Endometrium (tissue), 2 donors: ENCODE data around the gene HOXB5.

ENCODE experiments used
- FAIRE-seq: peaks from 2 replicates; lab custom pipeline; 2012; peaks lifted over from hg19 to GRCh38; lab: Jason Lieb, UNC
- donor health status: control.
- donor health status: control.

Gene HOXB5

DNA sequence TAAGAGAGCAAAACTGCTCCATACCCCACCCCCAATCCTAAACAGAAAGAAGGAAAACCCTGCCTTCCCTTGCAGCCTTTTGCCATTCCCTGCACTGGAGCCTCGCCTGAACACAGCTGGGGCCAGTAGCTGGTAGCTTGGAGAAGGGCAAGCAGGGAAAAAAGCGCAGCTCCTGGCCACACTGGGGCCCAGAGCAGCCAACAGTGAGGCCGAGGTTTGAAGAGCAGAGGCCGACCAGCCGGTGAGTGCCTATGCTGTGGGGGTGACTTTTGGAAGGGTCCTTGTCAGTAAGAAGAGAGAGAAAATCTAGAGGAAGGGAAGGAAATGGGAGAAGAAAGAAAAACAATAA lies 35.8 kb upstream of the HOXB5 start:
- no peak for FAIRE-seq

DNA sequence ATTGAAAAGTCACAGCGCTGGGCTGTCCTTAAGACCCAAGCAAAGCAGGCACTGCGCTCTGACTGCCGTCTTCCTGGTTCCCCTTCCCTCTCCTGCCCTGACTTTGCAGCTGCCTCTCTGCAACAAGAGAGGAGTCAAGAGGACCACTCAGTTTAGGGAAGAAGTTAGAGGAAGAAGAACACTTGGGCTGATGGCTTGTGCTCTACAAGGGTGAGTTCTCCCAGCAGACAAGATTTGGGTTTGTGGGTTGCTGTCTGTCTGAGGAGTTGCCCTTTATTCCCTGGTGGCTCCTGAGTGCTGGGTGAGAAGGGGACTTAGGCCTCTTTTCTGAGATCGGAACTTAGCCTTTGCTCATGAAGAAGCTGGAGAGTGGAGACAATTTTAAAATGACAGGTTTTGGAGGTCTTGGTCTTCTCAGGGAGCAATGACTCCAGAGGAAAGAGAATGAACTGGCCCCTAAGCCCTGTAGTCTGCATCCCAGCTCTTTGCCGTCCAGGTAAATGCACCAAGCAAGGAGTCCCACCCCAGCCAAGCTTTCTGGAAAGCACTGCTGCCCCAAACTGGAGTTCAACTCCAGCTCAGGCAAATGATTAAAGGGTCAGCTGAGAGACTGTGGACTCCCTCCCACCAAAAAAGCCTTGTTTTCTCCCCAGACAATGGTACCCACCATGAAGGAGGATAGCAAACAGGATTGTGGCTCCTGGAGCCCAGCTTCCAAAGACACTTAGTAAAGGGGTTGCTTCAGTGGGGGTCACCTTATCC lies 35.3 kb upstream of the HOXB5 start:
- no peak for FAIRE-seq

DNA sequence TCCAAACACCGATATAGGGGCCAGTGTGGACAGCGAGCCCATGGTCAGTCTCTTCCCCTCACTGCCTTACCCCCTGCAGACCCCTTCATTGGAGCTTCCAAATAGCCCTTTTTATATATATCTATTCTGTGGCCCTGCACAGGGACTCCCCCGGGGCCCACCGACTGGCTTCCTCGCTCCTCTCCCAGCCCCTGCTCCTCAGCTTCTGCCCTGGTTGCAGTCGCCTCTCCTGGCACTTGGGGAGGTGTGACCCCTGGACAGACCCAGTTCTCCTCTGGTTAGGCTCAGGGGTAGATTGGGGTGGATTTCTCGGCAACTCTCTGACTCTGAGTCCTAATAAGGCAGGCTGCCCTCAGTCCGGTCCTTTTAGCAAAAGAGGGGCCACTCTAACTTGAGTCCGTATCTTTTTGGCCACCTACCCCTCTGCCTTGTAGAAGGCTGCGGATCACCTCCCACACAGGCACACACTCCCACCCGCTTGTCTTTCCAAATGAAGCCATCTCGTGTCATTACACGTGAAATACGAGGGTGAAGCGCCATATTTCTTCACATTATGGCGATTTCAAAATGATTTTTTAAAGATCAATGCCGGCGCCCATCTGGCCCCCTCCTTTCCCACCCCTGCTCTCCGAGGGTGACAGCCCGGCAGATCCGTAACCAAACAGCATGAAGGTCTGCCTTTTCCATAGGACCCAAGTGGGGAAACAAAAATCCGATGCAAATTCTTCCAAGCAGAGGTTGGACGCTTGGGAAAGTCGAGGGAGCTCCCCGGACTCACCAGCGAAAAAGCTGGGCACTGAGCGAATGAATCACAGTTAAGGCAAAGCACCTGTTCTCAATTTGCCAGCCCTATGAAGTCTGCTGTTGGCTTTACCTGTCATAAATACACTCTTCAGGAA lies 34.3 kb upstream of the HOXB5 start:
- FAIRE-seq = no peak

DNA sequence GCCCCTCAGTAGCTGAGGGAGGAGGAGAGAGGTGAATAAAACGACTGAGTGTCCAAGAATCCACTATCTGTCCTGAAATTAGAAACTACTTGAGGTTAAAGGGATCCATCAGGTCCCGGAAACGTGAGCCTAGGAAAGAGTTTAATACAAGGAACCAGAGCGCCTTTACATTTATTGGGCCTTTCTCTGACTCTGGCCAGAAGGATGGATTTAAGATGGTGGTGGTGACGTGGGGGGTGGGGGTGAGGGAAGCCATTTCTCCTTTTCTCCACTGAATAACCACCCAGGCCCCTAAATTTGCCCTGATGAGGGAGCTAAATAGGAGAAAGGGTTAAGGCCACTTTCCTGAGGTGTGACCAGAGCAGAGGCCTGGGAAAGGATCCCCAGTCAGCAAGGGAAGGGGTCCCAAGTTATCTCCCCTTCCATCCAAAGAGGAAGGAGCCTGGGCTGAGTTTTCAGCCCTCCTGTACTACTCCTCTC lies 33.6 kb upstream of the HOXB5 start:
- no peak for FAIRE-seq

DNA sequence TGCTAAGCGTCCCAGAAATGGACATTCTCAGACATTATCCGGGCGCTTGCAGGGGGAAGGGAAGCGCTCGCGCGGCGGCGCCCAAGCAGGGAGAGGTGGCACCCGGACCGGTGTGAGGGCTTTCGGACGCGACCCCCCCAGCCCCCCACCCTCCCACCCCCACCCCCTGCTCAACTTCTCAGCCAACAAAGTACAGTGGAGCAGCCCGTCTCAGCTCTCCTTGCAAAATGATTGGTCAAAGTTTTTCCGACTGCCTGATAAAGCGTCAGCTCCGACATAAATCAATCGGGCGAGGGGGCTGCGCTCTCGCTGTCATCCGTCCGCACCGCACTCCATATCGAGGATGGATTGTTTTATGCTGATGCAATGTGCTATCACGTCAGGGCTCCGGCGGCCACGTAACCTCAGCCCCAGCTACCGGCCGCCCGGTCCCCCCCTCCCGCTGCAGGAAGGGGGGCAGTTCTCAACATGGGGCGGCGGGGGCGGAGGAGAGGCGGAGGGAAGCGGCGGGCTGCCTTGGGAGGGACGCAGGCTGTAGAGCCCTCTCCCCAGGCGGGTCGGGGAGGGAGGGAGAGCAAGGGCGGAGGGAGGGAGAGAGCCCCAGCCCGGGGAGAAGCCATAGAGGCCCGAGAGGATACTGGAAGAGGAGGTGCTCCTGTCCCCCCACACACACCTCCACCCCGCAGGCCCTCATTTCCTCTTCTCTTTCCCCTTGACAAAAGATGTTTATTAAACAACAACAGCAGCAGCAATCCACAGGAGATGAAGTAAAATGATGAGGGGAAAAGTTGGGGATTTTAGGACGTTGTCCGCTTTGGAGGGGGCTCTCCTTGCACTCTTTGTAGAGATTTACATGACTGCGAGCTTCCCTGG lies 32.9 kb upstream of the HOXB5 start, which contains the start of gene HOXB9:
HOXB9 (minus strand) TSS at position 114 of the 873 bp plus-strand sequence; CDS start at position 25, 89 bp downstream.
- no peak for FAIRE-seq

DNA sequence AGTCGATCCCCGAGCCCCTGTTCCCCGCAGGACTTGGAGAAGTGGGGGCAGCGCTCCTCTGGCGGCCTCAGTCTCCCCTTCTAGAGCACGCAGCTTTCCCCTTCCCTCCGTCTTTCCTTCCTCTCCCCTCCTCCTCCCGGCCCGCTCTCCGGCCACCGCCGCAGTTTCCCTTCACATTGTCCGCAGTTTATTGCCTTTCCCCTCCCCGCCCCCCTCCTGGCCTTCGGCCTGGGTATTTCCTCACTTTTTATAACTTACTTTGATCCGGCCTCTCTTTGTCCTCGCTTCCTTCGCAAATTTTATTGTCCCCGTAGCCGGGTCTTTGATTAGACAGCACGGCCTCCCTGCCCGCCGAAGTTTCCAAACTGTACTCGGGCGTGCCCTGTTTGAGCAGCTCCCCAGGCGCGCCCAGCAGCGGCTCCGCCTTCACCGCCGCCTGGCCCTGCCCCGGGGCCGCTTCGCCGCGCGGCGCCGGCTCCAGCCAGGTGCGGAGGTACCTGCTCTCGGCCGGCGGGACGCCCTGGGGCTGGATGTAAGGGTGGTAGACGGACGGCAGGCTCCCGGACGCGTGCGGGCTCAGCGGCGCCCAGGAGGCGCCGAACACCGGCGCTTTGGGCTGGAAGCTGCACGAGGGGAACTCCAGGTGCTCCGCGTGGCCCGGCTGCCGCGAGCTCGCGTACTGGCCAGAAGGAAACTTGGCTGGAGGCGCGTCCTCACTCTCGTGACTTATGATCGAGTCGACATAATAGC lies 32.1 kb upstream of the HOXB5 start:
- FAIRE-seq = no peak

DNA sequence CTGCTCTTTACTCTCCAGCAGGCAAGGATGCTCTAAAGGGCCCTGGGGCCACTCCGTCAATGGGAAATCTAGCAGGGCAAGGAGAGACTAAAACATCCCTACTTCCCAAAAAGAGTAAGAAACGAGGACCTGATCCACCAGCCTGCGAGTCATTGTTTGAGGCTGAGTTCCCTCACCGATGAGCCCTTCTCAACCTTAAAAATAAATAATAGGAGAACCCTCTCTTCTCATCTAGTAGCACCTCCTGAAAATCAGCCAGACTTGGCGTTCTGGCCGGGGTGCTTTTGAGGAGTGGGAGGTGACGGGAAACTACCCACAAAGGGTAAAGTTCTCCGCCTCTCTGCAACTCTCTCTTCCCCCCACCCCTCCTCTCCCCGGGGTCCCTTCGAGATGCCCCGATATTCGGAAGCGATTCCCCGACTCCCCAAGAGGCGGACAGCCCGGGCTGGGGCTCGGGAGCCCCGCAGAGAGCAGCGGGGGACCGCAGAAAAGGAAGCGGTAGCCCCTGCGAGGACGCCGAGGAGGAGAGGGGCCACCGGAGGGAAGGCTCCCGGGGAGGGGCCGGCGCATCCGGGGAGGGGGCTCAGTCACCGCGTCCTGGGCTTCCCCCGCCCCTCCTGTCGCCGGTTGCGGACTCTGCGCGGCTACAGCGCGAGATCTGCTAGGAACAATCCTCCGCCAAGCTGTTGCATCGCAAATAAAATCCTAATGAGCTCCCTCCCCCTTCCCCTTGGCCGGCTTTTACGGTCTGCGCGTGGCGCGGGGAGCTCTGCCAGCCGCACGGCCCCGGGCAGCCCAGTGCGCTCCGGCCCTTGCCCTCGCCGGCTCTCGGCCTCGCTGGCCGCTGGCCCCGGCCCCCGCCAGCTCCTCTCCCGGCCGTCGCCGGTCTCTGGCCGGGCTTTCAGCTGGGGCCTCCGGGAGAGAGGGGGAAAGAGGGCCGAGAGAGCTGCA lies 31.2 kb upstream of the HOXB5 start:
- no peak for FAIRE-seq

DNA sequence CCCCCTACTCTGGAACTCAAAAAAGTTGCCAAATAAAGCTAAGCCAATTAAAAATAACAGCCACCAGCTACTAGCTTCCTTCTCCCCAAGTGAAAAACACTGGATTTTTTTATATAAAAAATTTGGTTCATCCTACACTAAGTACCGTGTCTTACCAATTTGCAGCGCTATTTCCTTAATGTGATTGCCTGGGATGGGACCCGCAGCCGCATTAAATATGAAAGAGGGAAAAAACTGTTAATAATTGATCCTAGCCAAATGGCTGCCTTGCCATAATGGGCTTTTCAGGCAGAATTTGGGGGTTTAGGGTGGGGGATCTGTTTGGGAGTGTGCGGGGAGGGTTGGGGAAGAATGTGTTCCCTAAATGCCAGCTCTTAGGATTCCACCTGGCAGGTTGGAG lies 30.5 kb upstream of the HOXB5 start:
- FAIRE-seq = no peak

DNA sequence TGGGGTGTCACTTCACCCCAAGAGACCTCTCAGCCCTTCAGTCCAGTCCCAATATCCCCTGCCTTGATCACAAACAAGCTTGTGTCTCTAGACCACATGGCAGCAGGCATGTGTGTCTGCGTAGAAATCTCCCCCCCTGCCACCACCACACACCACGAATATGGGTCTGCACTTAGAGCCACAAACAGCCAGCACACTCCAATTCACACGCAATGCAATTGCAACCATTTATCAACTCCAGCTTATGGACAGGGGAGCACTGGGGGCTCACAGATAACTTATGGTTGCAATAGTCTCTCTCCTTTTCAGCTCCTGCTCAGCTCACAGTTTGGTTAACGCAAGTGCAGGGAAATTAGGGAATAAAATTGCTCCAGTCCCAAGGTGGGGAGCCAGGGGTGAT lies 30.0 kb upstream of the HOXB5 start:
- no peak for FAIRE-seq

DNA sequence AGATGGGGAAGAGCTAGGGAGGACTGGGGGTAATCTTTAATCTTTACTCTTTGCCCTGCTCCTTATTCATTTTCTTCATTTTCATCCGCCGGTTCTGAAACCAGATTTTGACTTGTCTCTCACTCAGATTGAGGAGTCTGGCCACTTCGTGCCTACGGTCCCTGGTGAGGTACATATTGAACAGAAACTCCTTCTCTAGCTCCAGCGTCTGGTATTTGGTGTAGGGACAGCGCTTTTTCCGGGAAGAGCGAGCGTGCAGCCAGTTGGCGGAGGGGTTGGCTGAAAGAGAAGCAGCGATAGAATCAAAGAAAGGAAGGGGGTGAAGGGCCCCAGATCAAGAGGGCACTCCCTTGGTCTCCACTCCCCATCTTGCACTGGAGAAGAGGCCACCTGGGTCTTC lies 29.3 kb upstream of the HOXB5 start:
- no peak for FAIRE-seq

DNA sequence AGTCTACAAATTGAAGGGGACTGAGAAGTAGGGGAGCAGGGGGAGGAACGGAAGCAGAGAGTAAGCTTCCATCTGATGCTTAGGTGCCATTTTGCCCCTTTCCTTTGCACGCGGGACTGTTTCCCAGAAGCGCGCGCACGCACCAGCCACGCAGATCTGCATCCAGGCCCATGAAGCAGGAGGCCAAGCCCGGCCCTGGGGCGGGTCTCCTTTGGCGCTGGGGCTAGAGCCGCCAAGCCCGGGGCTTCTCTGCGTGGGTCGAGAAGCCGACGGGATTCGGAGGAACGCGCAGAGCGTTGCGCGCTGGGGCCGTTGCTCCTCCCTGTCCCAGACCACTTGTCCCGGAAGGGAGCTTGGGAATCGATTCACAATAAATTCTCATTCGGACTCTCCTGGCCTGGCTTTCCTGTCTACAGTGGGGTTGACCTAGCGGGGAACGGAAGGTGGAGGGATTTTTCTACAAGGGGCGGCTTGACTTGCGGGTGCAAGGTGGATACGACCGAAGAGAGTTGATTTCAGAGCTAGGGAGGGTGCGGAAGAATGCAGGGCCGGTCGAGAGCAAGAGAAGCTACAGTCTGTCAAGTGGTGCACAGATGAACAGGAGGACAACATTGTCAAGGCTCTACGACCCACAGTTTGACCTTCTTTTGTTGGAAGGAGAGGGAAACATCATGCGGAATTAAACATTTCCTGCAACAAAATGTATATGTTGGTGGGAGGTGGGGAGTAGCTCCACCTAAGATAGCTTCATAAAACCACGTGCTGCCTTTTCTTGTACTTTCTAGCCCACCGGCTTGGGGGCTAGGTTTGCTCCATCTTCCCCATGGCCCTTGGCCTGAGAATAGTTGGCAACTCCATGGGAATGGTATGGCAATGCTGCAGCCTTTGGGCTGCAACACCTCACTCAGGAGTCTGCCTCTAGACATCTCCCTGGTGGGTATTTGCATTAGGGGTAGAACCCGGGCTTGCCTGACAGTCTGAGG lies 28.1 kb upstream of the HOXB5 start:
- FAIRE-seq = no peak

DNA sequence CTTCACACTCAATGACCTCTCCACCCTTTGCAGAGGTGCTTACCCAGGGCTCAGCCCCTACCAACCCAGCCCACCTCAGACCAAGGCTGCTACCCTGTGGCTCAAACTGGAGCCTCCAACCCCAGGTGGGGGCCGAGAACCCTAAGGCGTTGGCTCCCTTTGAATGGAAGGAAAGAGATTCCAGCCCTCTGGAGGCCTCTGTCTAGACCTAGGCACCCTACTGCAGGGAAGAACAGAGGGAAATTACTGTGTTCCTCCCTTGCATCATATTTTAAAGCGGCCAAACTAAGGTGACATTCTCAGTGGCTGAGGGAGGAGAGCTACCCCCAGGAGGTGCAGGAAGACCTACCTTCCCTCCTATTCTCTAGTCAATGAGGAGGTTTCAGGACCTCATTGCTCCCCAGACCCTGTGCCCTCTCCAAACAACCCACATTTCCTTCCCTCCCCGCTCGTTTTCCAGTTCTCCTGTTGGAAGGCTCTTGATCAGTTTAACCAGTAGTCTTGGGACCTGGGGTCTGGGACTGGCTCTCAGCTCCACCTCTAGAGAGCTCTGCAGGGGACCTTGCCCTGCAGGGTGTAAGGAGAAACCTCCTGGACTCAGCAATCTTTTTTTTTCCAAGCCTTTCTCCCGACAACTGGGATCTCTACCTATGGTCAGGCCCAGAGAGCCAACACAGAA lies 27.0 kb upstream of the HOXB5 start:
- no peak for FAIRE-seq

DNA sequence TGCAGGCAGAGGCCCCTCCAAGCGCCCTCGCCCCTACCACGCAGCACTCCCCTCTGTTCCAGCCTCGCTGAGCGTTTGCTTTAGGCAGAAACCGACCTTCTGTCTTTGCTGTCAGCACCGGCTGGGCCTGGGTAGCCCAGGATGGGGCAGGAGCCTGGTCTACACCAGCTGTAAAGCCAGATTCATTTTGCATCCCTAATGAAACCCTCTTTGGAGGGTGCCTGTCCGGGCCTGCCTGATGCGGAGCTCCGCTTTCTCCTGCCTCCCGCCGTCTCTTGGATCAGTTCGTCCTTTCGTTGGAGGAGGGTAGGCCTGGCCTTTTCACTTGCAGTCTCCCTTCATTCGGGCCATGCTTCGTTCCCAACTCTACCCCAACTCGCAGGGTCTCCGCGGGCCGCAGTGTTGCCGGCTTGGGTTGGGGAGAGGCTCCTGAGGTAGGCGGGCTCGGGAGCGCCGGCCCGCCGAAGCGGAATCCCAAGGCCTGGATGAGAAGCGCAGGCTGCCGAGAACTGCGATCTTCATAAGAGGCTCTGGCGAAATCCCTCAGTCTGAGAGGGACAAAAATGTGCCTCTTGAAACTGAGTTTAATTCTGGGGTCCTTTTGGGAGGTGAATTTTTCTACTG lies 26.4 kb upstream of the HOXB5 start:
- FAIRE-seq = no peak

DNA sequence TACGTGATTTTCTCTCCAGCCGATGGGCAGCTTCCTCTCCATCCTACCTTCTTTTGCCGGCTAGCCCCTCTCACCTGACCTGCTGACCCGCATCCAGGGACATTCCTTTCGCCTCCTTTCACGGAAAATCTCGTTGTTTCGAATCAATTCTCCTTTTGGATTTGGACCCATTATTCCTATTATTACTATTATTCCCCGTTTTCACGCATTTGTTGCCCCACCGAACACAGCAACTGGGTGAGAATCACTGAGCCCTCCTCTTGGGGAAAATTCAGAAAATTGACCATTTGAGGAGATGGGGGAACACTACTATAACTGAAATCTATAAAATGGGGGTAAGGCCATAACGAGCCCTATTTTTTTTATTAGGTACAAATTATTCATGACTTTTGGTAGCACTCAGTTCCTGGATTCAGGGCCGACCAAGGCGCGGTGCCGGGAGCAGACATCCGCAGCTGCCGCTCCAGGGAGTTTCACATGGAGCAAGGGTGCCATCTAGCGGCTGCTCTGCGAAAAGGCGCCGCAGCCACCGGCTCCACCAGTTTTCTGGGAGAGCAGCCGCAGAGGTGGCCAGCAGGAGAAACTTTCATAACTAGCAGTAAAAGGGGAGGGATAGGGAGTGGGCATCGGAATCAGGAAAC lies 24.8 kb upstream of the HOXB5 start:
- FAIRE-seq = peak; percentile 92

DNA sequence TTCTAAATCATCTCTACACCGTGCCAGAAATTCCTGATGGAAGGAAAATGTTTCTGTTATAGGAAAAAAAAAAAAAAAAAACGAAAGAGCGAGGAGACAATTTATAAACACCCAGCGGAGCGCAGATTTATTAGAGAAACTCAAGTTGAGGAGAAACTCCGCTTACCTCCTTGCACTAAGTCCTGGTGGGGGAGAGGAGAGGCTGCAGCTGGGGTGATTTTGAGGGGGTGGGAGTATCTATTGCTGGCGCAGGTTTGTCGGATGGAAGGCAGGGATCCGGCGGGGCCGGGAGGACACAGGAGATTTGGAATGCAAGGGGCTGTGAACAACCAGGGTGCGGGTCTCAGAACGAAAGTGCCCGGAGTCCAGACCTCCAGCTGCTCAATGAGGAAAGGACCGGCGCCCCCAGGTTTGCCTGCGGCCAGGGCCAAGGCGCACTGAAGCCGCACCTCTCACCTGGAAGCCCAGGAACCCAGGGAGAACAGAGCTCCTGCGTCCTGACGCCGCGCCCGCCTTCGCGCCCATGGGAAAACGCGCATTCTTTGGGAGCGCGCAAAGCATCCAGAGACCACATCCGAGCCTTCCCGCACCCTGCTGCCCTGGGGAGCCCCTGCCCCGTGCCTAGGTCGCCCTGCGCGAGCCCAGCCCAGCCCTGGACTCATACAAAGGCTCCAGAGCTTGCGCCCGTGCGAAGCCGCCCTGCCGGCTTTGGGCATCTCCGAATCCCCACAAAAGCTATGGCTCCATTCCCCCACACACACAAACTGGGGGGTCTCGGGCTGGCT lies 24.1 kb upstream of the HOXB5 start:
- FAIRE-seq = no peak

DNA sequence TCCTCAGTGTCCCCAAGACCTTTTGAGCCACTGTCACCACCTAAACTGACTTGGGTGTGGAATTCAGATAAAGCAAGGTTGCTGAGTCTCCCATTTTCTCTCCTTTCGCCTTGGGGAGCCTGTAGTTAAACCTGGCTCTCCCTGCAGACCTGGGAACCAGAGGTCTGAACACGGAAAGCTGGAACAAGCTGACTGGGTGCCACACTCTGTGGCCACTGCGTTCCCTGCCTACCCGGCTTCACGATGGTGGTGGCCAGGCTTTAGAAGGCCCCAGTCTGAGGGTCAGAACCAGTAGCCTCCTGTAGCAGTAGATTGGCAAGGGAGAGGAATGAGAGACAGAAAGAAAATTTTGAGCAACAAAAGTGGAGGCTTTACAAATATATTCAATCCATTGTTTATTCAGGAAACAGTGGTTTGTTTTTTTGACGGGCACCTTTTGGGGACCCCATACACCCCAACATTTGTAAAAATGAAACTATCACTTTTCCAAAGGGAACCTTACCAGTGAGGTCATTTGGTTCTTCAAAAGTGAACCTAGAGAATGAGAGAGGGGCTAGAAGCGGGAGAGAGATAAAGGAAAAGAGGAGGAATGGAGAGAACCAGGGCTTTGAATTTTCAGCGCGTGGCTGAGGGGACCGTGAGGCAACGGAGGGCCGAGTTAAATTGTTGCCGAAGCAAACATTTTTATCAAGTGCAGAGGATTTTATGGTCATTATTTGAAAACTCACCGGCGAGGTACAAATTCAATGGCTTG lies 23.3 kb upstream of the HOXB5 start:
- no peak for FAIRE-seq
